Osteoblast (primary cell): ENCODE data around the gene DBNL. TPM values are rescaled to one million over a fixed set of nuclear protein-coding genes. Genes with fewer than 3 reads are reported as not detected.

Experiments
- DNase-seq: peaks from one replicate; pipeline ENCODE4 v3.0.0; 2011; ENCODE audit warnings: low spot score, mixed read lengths; ENCODE audit not compliant: insufficient read length; ENCODE audit errors: missing footprints
- H2AFZ ChIP-seq: 2 replicates; pipeline ENCODE4 v1.6.0; 2011; ENCODE audit warnings: mild to moderate bottlenecking, low read length
- H3K27ac ChIP-seq: 2 replicates; pipeline ENCODE4 v1.5.1; 2011; ENCODE audit warnings: mild to moderate bottlenecking, low read depth, low read length, moderate library complexity
- H3K27me3 ChIP-seq: 2 replicates; pipeline ENCODE4 v1.6.0; 2012; ENCODE audit warnings: mild to moderate bottlenecking, control low read depth, inconsistent platforms, low read length, moderate library complexity; ENCODE audit not compliant: insufficient read depth
- H3K36me3 ChIP-seq: 2 replicates; pipeline ENCODE4 v1.5.1; 2011; ENCODE audit warnings: mild to moderate bottlenecking, low read length, control low read depth, moderate library complexity; ENCODE audit not compliant: insufficient read depth
- H3K4me1 ChIP-seq: 2 replicates; pipeline ENCODE4 v1.5.1; 2011; ENCODE audit warnings: mild to moderate bottlenecking, low read length, control low read depth, moderate library complexity; ENCODE audit not compliant: insufficient read depth
- H3K4me2 ChIP-seq: 2 replicates; pipeline ENCODE4 v1.6.0; 2011; ENCODE audit warnings: mild to moderate bottlenecking, low read length; ENCODE audit not compliant: insufficient read depth
- H3K4me3 ChIP-seq: fragments of 200-600 bp; sonication (generic); 3 replicates; pipeline ENCODE4 v1.5.1; 2012; ENCODE audit warnings: mild to moderate bottlenecking, low read length, inconsistent platforms; ENCODE audit not compliant: insufficient read depth
- H3K79me2 ChIP-seq: 2 replicates; pipeline ENCODE4 v1.6.0; 2012; ENCODE audit warnings: mild to moderate bottlenecking, low read length, control low read depth, inconsistent platforms; ENCODE audit not compliant: insufficient read depth
- H3K9me3 ChIP-seq: 2 replicates; pipeline ENCODE4 v1.5.1; 2011; ENCODE audit warnings: low read depth, low read length, control low read depth
- H4K20me1 ChIP-seq: 2 replicates; pipeline ENCODE4 v1.6.0; 2012; ENCODE audit warnings: mild to moderate bottlenecking, low read length, control low read depth; ENCODE audit not compliant: insufficient read depth
- total RNA-seq: library from RNA; depleted of rRNA; stranded (reverse); fragments of >200 nt; gene quantifications from 2 replicates; pipeline ENCODE4 v1.2.3, GENCODE V29; 2012
- TF ChIP-seq, protein P1 (sequence below): IDR thresholded peaks from 2 replicates; pipeline ENCODE4 v1.5.1; 2011; ENCODE audit warnings: mild to moderate bottlenecking, low read depth, low read length, moderate library complexity; ENCODE audit errors: extremely low read depth

Gene DBNL
- total RNA-seq, 1 donor: 105 TPM

DNA sequence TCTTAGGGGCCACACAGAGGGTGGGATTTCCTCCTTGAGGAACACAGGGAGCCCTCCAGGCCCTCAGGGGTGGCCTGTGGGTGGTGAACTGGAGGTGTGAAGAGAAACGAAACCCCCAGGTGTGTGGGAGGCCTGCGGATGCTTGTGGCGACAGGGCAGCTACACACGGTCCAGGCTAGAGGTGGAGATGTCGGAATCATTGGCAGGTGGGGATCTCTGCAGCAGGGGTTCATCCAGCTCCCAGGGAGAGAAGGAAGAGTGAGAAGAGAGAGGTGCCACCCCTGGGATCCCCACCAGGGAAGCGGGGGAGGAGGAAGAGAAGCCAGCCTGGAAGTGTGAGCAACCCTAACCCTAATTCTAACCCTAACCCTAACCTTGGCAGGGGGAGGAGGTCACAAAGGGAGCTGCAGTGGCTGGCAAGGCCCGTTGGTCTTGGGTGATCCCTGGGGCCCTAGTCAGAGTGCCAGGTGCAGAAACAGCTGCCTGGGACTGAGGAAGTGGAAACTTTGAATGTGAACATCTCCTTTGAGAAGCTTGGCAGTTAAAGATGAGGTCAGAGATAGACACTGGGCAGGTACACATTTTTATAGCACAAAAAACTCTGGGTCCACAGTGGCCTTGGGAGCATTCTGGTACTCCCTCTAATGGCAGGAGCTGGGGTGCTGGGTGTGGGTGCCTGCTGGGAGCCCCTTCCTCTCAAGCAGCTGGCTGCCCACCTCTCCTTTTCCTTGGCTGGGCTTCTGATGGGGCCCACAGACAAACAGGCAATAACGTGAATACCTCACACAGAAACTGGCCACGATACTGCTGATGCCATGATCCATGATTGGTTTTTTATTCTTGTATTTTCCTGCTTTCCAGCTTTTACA lies 52.8 kb downstream of the DBNL start:
- no peak for DNase-seq
- H4K20me1 ChIP-seq: no peaks in the 10 kb centered on the region
- peaks cover 24% of the 10 kb centered on the region for H3K4me1 ChIP-seq
- TF ChIP-seq, protein P1, sequence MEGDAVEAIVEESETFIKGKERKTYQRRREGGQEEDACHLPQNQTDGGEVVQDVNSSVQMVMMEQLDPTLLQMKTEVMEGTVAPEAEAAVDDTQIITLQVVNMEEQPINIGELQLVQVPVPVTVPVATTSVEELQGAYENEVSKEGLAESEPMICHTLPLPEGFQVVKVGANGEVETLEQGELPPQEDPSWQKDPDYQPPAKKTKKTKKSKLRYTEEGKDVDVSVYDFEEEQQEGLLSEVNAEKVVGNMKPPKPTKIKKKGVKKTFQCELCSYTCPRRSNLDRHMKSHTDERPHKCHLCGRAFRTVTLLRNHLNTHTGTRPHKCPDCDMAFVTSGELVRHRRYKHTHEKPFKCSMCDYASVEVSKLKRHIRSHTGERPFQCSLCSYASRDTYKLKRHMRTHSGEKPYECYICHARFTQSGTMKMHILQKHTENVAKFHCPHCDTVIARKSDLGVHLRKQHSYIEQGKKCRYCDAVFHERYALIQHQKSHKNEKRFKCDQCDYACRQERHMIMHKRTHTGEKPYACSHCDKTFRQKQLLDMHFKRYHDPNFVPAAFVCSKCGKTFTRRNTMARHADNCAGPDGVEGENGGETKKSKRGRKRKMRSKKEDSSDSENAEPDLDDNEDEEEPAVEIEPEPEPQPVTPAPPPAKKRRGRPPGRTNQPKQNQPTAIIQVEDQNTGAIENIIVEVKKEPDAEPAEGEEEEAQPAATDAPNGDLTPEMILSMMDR: no peak
- no peaks in the 10 kb centered on the region for H3K9me3 ChIP-seq
- H3K4me2 ChIP-seq: no peak overlapping the region
- no peaks in the 10 kb centered on the region for H3K79me2 ChIP-seq
- H3K27ac ChIP-seq: no peak overlapping the region
- H2AFZ ChIP-seq: no peak overlapping the region
- no peaks in the 10 kb centered on the region for H3K36me3 ChIP-seq
- no peaks in the 10 kb centered on the region for H3K27me3 ChIP-seq
- H3K4me3 ChIP-seq: no peak overlapping the region

DNA sequence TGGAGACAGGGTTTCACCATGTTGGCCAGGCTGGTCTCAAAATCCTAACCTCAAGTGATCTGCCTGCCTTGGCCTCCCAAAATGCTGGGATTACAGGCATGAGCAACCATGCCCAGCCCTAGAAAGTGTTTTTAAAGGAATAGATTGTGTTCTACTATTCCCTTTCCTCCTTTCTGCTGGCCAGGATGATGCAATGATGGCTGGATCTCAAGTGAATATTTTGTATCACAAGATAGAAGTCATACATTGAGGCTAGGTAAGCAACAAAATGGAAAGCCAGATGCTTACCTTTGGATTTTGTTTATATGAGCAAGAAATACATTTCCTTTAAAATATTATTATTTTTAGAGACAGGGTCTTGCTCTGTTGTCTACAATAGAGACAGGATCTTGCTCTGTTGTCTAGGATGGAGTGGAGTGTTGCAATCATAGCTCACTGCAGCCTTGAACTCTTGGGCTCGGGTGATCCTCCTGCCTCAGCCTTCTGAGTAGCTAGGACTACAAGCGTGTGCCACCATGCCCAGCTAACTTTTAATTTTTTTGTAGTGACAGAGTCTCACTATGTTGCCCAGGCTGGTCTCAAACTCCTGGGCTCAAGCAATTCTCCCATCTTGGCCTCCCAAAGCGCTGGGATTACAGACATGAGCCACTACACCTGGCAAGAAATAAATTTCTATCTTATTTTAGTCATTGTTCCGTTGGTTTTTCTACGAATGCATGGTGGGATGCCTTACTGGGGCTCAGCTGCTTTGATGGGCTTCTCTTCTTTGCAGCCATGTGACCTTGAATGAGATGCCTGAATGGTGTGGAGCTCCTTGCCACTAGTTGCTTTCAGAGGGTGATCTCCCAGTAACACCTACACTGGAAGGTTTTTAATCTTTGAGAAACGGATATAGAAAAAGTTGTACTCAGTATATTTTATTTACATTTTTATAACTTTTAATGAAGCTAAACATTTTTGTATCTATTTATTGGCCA lies 53.9 kb downstream of the DBNL start:
- no peaks in the 10 kb centered on the region for H3K9me3 ChIP-seq
- no peak for DNase-seq

DNA sequence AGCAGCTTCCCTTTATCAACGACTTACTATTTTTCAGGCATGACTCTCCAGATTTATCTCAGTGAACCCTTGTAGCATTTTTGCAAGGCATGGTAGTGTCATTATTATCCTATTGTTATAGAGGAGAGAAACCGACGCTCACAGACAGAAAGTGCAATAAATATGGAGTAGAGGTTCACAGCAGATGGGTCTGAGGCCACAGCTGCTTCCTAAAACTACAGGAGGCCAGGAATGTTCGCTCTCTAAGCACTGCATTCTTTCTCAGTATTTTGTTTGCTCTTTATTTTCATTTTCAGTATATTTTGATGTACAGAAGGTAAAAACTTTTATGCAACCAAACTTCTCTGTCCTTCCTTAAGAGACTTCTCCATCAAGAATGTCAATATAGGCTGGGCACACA lies 55.2 kb downstream of the DBNL start:
- Histone ChIP-seq H3K27me3 (no peaks in the 10 kb centered on the region), H4K20me1 (no peaks in the 10 kb centered on the region), H3K9me3 (no peaks in the 10 kb centered on the region), H3K4me3 (no peak overlapping the region), H3K36me3 (no peaks in the 10 kb centered on the region), H2AFZ (peak overlapping the region; percentile 1), H3K27ac (peak overlapping the region; percentile 95), H3K79me2 (peaks cover 2% of the 10 kb centered on the region), H3K4me1 (peaks cover 36% of the 10 kb centered on the region), H3K4me2 (no peak overlapping the region)
- TF ChIP-seq, protein P1: no peak
- DNase-seq: no peak

More for the DNA sequence above, 53.9 kb downstream of the DBNL start:
- H3K36me3 ChIP-seq: no peaks in the 10 kb centered on the region
- no peaks in the 10 kb centered on the region for H3K27me3 ChIP-seq
- H4K20me1 ChIP-seq: no peaks in the 10 kb centered on the region
- H2AFZ ChIP-seq: no peak overlapping the region
- TF ChIP-seq, protein P1: no peak
- H3K4me2 ChIP-seq: no peak overlapping the region
- peaks cover 33% of the 10 kb centered on the region for H3K4me1 ChIP-seq
- no peaks in the 10 kb centered on the region for H3K79me2 ChIP-seq
- H3K4me3 ChIP-seq: no peak overlapping the region
- H3K27ac ChIP-seq: no peak overlapping the region
